Activated CD4-positive, CD25-positive, alpha-beta regulatory T cell (primary cell): ENCODE results near the gene DIRAS2.
"Not testable (repeated sequence)": the region's sequence is repeated elsewhere in the genome, so short reads cannot be mapped to it uniquely, and the experiment has no call there.

Experiments used
- DNase-seq, 4 experiments: peaks; one replicate each; lab custom pipeline; 2025; lab: John Stamatoyannopoulos, UW

The DIRAS2 gene, protein sequence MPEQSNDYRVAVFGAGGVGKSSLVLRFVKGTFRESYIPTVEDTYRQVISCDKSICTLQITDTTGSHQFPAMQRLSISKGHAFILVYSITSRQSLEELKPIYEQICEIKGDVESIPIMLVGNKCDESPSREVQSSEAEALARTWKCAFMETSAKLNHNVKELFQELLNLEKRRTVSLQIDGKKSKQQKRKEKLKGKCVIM

DNA sequence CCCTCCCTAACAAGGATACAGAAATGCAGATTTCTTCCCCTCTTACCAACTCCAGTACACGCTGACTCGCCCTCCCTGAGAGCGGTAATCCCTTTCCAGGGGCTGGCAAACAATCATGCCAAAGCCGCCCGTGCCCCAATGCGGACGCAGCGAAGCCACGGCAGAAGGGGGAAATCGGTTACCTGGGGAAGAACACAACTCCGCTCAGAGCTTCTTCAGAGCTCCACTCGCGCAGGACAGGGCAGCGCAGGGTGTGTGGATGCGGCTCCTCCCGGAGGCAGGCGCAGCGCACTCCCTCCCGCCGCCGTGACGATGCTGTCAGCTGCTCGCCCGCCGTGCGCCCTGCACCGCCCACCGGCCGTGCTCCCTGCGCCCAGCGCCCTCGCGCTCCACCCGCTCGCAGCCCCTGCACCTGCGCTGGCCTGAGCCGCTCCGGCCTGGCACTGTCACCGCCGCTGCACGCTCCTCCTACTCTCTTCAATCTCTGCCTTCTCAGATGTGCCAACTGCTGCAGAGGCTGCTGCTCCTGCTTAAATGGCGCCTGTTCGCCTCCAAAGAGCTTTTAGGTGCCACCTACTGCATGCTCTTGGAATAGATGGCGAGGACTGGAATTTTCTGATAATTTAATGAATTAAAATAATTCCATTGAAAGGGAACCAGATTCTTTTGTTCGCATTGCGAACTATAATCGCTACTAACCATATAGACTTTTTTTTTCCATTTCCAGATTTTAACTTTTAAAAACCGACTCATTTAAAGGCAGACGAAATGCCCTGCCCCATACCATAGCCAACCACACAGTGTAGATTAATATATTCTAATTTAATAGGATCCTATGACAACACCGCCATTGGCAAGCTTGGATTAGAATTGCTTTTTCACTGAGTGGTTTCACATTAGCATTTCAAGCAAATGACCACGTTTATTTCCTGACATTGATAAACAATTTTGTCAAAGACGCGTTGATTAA is at the start of gene DIRAS2:
DIRAS2 (minus strand) TSS at position 255 of the 970 bp plus-strand sequence. CDS start 28,997 bp downstream, outside the sequence.
- DNase-seq = no peak

DNA sequence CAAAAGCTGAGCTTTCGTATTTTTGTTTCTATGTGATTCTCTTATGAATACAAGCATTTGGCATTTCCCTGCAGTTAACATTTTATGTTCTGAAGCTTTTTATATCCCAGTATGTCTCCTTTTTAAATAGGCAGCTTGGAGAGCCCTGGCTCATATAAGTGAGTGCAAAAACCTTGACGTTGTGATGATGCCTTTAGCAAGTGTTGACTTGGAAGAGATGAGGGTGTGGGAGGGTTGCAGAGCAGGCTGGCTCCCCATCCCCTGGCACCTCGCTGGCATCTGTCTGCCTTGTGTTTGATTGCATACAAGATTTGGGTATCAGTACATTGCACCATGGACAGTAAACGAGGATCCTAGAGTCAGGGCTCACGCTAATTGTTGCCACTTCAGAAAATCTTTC is 42.1 kb upstream of the DIRAS2 start:
- DNase-seq = no peak

DNA sequence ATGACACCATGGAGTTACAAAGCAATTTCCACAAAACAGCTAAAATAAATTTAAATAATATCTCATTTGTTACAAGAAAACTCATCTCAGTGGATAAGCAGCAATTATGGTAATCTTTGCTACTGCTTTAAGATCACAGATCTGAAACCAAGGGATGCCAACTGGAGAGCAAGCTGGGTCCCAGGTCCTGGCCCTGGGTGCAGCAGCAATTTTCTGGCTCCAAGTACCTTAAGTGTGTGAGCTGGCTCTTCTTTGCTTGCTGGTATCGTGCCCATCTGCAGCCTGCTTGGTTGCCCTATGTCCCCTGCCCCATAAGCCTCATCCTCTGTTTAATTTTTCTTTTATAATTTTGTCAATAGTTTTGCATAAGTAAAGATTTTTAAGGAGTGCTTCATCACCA is 41.5 kb upstream of the DIRAS2 start:
- no peak for DNase-seq

DNA sequence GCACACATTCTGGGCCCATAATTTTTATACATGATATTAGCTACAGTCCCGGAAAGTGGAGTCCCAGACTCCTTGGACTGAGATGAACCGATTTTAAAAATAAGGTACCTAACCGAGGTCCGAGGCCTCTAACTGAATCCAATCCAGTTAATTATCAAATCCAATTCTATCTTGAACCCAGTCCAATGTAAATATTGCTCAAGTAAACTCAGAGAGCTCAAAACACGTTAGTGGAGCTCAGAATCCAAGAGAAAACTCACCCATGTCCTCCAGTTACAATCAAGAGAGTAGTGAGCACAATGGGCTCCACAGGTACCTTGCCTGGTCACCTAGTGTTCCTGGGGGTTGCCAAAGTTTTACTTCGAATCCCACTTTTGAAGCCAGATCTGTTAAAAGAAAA is 37.9 kb upstream of the DIRAS2 start:
- no peak for DNase-seq

DNA sequence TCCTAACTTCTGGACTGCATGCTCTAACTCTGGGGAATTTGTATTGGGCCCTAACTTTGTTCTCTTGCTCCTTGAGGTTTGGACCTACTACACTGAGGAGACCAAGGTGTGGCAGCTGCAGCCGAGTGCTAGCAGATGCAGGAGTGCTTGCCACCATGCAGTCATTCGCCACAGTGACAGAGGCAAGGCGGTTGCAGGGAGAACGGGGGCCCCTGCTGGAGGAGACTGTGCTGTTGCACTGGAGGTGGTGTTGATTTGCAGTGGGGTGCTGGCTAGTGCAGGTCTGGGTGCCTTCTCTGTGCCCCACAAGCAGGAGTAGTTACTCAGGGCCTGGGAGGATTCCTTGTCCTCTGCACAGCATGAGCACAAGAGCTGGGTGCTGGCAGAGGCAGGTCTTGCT is 22.4 kb upstream of the DIRAS2 start:
- DNase-seq = no peak

DNA sequence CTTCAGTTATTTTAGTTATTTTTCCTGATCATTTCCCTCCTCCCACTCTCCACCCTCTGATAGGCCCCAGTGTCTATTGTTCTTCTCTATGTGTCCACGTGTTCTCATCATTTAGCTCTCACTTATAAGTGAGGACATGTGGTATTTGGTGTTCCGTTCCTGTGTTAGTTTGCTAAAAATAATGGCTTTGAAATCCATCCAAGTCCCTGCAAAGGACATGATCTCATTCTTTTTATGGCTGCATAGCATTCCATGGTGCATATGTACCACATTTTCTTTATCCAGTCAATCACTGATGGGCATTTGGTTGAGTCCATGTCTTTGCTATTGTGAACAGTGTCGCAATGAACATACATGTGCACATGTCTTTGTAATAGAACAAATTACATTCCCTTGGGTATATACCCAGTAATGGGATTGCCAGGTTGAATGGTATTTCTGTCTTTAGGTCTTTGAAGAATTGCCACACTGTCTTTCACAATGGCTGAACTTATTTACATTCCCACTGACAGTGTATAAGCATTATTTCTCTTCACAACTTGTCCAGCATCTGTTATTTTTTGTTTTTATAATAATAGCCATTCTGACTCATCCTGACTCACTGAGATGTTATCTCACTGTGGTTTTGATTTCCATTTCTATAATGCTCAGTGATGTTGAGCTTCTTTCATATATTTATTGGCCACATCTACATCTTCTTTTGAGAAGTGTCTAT is 17.2 kb upstream of the DIRAS2 start:
- DNase-seq = no peak

DNA sequence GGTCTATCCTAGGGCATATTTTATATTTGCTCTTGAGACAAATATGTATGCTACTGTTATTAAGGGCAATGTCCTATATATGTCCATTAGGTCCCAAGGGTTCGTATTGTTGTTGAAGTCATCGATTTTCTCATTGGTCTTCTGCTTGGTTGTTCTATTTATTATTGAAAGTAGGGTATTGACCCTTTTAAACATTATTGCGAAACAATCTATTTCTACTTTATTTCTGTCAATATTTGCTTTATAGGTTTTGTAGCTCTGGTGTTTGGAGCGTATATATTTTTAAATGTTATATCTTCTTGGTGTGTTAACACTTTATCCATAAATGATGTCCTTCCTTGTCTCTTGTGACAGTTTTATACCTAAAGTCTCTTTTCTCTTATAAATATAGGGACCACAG is 16.2 kb upstream of the DIRAS2 start:
- DNase-seq = no peak

DNA sequence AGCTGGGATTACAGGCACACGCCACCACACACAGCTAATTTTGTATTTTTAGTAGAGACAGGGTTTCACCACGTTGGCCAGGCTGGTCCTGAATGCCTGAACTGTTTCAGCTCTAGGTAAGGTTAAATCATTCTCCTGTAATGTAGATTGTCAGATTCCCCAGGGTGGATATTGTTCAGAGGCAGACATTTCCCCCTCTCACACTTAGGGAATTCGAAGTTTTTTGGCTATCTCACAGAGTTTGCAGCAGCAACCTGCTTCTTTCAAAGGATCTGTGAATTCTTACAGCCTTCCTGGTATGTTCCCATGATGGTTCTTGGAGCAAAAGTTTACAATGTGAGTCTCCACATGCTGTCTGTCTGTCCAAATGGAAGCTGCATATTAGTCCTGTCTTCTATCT is 15.6 kb upstream of the DIRAS2 start:
- DNase-seq = no peak

DNA sequence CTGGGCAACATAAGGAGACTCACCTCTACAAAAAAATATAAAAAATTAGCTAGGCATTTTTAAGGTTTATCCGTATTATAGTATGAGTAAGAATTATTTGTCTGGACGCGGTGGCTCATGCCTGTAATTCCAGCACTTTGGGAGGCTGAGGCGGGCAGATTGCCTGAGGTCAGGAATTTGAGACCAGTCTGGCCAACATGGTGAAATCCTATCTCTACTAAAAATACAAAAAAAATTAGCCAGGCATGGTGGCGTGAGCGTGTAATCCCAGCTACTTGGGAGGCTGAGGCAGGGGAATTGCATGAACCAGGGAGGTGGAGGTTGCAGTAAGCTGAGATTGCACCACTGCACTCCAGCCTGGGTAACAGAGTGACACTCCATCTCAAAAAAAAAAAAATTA is 14.3 kb upstream of the DIRAS2 start:
- DNase-seq = not testable (repeated sequence)

DNA sequence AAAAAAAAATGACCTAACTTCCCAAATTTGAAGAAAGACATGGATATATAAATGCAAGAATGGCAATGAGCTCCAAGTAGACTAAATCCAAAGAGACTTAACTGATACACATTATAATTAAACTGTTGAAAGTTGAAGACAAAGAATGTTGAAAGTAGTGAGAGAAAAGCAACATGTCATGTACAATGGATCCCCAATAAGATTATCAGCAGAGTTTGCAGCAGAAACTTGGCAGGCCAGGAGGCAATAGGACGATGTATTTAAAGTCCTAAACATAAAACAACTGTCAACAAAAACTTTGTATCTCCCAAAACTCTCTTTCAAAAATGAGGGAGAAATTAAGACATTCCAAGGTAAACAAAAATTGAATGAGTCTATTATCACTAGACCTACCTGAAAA is 8.6 kb upstream of the DIRAS2 start:
- DNase-seq = no peak

DNA sequence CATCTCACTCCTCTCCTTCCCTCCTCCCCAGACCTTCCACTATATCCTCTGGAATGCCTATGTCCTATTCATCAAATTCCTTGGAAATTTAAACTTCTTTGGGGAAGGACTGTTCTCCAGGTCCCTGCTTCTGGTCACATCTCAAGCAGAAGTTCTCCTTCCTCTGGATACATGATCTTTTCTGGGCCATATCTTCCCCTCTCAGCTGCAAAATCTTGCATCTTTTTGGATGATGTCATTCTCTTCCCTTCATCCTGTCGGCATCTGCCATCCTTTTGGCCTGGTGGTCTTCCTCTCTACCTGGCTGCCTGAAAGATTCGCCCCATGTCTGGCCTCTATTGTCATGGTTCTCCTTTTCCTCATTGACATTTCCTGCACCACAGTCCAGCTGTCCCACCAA is 5.2 kb upstream of the DIRAS2 start:
- no peak for DNase-seq

DNA sequence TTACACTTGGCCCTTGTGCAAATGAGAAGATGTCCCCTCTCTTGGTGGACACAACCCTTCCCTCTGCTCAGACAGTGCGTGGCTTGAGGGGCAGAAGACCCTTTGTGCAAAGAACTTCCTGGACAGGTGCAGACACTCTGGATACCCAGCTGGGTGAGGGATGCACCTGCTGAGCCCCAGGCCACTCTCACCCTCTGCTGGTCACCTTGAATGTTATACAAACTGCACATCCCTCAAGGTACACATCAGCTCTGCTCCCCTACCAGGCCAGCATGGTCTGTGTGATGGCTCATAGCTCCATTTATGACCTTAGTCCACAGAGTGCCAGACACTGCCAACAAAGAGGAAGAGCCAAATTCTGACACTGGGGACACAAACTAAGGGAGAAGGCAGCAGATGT is 3.1 kb upstream of the DIRAS2 start:
- no peak for DNase-seq

DNA sequence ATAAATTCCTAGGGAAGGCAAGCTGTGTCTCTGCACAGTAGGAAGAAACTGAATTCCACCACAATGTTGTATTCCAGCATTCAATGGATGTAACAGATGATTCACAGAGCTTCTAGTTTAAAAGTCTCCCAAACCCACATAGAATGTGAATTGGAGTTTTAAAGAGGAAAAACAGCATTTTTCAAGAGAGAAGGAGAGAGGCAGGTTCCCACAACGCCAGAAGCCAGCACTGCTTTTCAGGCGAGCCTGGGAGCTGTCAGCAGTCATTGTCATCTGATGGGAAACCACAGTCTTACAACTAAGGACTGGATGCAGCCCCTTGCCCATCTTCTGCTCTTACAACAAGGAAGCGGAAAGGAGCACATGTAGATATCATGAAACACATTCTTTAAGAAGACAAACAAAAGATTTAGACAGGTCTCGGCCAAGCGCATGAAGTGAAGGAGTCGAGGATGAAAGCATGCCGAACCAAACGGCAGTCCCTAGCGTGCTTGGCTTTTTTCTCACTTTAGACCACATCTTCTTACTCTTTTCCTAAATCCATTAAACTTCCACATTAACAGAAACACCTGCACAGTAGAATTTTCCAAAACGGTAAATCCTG is 638 bp downstream of the DIRAS2 start:
- no peak for DNase-seq

DNA sequence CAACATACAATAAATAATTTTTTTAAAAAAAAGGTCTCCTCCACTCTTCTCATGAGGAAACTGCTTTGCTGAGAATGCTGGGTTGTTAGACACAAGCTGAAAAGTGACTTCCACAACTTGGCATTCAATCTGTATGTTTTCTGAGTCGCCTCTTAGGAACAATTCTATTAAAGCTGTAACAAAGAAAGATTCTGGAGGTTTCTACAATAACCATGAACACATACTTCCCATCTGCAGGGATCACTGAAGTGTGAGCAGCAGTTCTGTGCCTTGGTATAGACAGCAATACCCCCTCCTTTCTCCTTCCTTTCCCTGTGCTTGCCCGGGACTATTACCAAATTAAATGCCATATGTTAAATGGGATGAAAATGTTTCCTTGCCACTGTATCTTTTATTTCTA is 1.5 kb downstream of the DIRAS2 start:
- no peak for DNase-seq

DNA sequence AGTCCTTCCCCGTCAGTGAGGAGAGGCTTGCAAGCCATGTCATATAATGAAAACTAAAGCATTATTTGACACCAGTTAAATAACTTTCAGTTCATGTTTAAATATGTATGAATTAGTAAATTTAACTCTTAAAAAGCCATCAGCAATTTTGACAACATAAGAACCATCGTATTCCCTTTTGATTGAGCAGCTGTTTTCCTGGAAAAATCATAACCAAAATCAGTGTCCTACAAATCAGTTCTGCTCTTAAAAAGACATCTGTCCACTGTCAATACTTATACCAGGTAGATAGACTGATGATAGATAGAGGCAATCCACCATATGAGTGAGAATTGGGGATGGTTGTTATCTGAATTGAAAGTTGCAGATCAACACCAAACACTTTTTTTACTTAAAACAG is 2.3 kb downstream of the DIRAS2 start:
- no peak for DNase-seq

DNA sequence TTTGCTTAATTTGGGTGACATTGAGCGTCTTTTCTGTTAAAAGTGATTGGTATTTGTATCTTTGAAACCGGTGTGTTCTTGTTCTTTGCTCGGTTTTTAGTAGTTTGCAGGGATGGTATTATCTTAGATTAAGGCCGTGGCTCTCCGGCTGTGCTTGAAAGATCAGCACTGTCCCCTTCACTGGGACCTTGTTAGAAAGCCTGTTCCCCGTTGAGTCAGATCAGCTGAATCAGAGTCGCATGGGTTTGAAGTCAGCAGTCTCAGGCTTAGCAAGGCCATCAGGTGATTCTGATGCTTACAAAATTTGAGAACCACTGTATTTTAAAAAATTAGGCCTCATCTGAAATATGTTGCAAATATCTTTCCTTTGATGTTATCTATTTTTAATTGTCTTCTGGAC is 5.0 kb downstream of the DIRAS2 start:
- no peak for DNase-seq

DNA sequence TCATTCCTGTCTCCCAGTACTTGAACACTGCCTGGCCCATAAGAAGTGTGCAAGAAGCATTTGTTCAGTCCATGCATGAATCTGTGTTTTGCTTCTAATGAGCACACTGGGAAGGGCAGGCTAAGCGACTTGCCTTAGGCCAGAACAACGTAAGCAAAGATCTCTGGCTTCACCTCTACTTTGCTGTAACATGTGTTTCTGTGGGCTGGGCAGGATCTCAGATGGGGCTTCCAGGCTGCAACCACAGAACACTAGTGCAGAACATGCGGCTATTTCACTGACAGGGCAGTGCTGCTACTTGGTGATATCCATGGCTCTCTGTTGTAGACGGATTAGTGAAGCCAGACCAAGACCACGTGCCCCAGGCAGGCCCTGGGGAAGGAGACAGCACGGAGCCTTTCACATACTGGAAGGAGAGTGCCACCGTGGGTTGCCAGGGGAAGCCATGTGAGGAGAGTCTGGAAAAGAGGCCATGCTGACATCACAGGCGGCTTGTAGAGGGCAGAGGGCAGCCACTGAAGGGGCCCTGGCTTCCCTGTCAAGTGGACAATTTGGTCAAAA is 9.9 kb downstream of the DIRAS2 start:
- no peak for DNase-seq

DNA sequence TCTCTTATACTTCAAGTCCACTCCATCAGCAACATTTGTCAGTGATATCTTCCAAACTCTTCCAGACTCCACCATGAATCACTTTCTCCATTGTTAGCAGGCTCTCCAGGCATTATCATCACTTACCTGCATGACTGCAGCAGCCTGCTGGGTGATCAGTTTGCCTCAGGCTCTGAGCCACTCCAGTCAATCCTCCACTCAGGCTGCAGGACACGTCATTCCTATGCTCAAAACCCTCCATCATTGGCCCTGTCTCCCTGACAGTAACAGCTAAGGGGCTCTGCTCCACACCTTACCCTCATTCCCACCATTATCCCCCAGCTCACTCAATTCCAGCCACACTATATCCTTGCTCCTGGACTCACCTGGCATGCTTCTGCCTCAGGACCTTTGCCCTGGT is 10.7 kb downstream of the DIRAS2 start:
- no peak for DNase-seq

DNA sequence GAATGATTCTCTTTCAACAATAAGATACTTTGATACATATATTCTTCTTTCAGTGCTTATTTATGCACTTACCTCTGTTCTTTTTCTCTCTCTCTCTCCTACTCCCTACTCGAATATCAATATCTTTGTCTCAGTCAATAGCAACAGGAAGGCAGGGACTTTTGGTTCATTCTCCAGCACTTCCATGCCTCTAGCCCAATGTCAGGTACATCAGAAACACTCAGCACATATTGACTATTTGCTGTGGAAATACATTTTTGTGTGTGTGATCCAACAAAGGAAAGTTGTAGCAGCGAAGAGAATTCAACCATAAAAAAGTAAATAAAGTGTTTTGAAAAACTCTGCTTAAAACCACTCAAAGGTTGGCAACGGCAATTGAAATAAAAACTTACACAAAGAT is 12.6 kb downstream of the DIRAS2 start:
- DNase-seq = no peak

DNA sequence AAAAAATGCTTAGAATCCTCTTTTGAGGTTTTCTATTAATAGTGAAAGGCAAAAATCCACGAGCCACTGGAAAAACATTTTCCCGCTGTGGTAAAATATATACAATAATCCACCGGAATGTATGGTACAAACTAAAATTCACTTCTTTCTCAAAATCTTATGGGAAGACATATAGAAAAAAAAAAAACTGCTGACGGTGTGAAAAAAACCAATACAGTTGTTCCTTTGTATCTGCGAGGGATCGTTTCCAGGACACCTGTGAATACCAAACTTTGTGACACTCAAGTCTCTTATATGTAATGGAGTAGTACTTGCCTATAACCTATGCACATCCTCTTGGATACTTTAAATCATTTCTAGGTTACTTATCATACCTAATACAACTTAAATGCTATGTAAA is 13.3 kb downstream of the DIRAS2 start:
- no peak for DNase-seq

DNA sequence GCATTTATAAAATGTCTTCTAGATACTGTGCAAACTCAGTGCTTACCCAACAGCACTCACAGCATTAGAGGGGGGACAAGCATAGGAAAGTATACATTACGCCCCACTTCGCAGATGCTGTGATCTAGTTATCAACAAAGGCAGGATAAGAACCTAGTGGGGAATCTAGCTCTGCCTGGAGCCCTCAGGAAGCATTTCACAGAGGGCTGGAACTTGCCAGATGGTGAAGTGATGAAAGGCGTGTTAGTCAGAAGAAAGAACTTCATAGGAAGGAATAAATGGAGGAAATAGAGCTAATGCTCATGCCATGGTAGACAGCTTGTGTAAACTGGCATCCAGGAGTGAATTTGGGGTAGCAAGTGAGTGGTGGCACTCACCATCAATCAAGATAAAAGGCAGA is 25.8 kb downstream of the DIRAS2 start:
- DNase-seq = no peak

DNA sequence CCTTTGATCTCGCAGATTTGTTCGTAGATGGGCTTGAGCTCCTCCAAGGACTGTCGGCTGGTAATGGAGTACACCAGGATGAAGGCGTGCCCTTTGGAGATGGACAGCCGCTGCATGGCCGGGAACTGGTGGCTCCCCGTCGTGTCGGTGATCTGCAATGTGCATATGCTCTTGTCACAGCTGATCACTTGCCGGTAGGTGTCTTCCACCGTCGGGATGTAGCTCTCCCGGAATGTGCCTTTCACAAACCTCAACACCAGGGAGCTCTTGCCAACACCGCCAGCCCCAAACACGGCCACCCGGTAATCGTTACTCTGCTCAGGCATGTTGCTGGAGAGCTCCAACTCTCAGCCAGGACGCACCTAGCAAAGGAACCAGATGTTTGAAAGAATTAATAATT is 29.1 kb downstream of the DIRAS2 start:
- no peak for DNase-seq
